Activated naive CD8-positive, alpha-beta T cell treated with anti-CD3 and anti-CD28 coated beads, Interleukin-2, amount 50 U/mL, for 16 hours (primary cell): ENCODE measurements around the gene CCDC50.

Source experiments
- DNase-seq: peaks from one replicate; pipeline ENCODE4 v3.0.0-alpha.2; 2020; ENCODE audit warnings: low read depth, low spot score

CCDC50 gene

DNA sequence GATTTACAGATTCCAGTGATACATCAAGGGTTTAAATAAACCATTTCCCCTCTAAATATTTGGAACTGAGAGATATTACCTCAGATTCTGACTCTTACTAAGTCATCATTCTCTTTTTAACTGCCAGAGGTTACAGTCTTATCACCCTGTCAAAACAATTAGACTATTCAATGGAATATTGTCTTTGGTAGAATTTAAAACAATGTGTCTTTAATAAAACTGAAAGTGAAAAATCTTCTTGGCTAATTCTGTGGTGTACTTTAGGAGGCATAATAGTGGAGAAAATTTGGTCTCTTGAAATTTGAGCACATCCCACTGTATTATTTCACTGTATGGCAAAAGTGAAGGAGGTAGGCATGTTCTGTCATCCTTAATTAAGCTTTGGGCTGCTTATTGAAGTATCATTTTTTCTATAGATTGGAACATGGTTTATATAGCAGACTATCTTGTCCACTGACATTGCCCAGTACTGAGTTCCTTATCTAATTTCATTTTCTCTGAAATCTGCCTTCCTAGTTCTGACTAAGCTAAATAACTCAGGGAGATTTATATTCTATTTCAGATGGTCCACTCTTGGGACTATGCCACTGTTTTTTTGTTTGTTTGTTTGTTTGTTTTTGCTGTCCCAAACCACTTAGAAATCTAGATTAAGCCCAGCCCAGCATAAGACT is 49.1 kb downstream of the CCDC50 start:
- DNase-seq = no peak

DNA sequence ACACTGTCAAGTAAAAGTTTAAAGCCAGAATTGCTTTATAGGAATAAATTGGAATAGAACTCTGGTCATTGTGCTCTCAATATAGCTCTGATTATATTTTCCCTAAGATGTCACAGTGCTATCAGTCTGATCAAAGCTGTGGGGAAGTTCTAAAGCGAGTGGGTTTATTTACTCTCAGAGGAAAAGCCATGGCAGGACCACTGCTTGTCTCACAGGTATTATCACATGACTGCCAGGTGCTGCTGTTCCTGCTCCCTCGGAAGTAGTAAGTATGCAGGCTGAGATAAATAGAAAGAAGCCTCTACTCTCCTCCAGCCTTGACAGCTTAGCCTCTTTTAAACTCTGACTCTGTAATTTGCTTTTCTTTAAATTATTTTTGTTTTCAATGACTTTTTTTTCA is 50.3 kb downstream of the CCDC50 start:
- no peak for DNase-seq

DNA sequence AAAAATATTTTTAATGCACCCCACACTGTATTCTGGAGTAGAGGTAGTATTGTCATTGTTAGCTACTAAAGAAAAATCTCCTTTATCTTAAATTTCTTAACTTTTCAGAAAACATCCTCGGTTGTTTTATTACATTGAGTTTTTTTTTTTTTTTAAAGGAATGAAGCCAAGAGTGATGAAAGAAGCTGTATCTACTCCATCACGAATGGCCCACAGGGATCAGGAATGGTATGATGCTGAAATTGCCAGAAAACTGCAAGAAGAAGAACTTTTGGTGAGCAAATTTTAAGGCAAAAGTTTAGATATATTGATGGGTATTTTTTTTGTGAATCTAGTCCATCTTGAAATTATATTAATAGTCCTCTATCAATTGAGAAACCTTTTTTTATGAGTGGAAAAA is 50.8 kb downstream of the CCDC50 start:
- no peak for DNase-seq

GRCh38 chr3:191381303-191381702 is 52.1 kb downstream of the CCDC50 start:
- no peak for DNase-seq

DNA sequence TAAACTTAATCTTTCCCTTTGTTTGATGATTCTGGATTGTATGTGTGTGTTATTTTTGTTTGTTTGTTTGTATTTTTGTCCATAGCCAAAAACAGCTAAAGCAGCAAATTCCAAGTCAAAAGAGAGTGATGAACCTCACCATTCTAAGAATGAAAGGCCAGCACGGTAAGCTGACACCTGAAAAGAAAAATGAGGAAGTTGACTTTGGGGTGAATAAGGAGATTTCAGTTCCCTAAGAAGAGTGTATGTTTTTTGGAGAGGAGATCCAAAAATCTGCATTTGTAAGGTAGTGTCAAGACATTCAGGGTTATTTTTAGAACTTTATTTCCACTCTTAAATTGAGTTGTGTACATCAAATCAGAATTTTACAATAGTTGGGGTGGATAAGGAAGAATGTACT is 53.5 kb downstream of the CCDC50 start:
- no peak for DNase-seq

DNA sequence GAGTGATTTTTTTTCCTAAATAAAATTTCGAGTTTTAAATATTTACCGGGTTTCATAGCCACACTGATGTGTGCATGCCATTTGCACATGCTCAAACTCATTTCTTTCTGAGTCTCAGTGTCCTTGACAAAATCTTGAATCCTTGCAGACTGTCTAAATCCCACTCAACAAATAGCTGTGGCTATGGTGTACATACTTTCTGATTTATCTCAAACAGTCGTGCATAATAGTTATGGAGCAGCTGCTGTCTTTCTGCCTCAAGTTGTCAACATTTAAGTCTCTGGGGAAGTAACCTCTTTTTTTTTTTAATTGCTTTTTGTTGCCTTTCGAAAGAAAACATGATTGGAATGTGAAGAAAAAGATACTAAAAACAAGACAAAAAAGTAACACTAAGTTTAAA is 53.9 kb downstream of the CCDC50 start:
- DNase-seq = no peak

DNA sequence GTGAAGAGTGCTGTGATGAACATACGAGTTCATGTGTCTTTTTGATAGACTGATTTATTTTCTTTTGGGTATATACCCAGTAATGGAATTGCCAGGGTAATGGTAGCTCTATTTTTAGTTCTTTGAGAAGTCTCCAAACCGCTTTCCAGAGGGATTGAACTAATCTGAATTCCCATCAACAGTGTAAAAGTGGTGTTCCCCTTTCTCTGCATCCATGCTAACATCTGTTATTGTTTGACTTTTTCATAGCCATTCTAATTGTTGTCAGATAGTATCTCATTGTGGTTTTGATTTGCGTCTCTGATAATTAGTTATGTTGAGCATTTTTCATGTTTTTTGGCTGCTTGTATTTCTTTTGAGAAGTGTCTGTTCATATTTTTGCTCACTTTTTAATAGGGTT is 55.9 kb downstream of the CCDC50 start:
- no peak for DNase-seq

GRCh38 chr3:191387441-191388077 is 58.4 kb downstream of the CCDC50 start:
- DNase-seq = no peak

DNA sequence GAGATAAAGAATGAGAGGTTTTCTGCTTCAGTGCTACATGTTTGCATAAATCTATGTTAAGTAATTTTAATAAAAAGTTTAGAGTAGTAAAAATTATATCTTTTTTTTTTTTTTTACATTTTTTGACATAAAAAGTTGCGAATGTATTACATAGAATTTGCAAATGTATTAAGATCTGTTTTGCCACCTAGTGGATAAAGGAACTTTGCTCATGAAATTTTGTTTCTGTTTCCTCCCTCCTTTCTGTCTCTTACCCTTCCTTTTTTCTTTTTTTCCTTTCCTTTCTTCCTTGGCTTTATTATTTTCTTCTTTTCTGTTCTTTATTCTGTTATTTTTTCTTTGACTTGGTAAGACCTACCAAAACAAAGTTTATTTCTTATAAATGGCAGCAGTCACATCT is 59.6 kb downstream of the CCDC50 start:
- DNase-seq = no peak

DNA sequence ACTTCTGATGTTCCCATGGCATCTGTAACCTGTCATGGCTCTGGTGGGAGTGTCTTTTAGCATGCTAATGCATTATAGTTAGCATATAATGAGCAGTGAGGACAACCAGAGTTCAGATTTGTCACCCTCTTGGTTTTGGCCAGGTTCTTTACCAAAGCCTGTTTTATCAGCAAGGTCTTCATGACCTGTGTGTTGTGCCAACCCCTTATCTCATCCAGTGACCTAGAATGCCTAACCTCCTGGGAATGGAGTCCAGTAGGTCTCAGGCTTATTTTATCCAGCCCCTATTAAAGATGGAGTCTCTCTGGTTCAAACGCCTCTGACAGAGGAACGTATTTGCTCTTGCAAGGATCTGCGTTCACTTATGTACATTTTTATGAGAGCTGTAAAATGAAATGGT is 61.4 kb downstream of the CCDC50 start:
- no peak for DNase-seq

DNA sequence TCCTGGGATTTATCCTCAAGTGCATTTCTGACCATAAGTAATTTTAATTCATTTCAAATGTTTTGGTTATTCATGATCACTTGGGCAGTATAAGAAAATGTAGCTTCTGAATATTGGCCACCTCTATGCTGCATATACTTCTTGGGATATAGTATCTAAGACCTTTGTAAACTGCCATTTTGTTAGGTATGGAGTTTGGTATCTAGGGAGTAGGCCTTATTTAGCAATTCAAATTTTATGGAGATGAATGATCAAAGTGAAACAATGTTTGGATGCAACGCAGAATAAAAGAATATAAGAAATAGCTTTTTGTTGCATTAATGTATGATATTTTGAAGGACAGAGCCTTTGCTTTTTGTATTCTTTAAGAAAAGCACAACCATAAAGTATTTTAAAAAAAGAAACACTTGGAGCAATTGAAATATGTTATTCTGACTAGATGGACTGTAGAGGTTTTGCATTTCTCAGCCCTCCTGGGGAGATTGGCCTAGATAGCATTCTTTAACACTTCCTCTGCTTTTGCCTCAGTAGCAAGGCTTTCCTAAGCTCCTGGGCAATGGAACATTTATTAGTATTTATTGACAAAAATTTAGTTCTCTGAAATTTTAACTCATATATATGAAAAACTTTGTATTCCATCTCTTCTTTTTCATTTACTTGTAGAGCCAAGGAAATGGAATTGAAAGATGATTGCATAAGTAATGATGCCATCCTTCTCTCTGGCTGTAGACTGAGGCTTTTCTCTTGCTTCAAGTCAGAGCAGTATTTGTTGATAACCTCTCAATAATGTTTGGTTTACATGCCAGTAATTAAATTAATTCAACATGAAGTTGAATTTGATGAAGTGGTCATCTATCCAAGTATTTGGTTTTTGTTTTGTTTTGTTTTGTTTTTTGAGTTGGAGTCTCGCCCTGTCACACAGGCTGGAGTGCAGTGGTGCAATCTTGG is 62.9 kb downstream of the CCDC50 start:
- DNase-seq = no peak

- no peak for DNase-seq
Measured at GRCh38 chr3:191393146-191393545, 64.0 kb downstream of the CCDC50 start.

GRCh38 chr3:191397771-191398170 is 68.6 kb downstream of the CCDC50 start:
- DNase-seq = no peak

DNA sequence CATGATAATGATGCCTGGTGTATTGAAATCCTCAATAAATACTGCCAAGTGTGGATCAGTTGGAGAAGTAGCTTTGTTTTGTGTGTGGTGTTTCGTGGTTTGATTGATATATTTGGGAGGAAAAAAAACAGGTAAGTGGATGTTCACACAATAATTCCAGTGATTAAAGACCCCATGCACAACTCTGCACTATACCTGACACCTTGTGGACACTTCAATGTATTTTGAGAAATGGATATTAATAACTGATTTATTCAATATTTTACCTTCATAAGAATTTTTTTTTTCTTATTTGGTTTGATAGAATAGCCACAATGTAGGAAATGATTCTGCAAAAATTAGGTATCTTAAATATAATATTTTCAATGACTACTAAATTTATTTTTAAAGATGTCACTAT is 69.4 kb downstream of the CCDC50 start:
- DNase-seq = no peak

GRCh38 chr3:191399918-191400317 is 70.7 kb downstream of the CCDC50 start:
- DNase-seq = no peak

- no peak for DNase-seq
Measured at GRCh38 chr3:191401775-191402357, 72.7 kb downstream of the CCDC50 start.

DNA sequence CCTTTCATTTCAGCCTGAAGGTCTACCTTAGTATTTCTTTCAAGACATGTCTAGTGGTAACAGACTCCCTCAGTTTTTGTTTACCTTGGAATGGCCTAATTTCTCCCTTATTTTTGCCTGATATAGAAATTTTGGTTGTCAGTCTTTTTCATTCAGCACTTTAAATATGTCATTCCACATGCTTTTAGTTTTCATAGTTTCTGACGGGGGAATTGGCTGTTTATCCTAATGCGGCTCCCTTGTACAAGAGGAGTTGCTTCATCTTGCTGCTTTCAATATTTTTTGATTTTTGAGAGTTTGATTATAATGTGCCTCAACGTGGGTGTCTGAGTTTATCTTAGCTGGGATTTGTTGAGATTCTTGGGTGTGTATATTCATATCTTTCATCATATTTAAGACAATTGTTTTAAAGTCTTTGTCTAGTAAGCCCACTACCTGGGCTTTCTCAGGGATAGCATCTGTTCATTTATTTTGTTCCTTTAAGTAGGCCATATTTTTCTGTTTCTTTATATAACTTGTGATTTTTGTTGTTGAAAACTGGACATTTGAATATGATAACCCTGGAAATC is 80.7 kb downstream of the CCDC50 start:
- no peak for DNase-seq

DNA sequence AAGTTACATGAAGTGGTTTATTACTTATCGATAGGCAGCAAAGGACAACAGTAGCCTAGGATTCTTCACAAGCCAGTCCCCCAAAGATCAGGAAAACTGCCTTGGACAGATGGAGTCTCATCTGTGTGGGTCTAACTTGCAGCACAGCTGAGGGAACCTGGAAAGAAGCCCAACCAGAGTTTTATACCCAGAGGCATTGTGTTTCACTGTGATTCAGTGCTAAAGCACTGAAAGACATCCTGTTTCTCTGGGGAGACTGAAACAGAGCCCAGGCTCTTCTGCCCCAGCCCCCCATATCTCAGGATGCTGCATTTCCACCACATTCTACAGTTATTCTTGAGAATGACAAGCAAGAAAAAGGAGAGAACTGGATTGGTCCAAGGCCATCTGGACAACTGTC is 83.6 kb downstream of the CCDC50 start:
- no peak for DNase-seq

DNA sequence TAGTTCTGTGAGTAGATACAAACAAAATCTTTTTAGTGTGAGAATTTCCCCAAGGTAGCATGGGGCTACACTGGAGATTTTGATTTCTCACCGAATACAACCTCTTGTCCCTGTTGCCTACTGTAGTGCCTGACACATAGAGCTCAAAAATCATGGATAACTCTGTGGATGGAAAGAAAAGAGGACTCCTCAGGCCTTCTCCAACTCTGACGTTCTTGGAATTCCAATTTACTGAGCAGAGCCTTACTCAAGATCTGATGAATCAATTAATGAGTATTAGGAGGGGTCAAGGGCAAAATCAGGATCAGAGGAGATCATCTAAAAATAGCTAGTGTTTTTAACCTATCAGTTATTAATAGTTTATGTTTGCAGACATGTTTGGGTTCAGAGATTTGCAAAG is 85.1 kb downstream of the CCDC50 start:
- DNase-seq = no peak

- no peak for DNase-seq
Measured at GRCh38 chr3:191414732-191415131, 85.5 kb downstream of the CCDC50 start.

DNA sequence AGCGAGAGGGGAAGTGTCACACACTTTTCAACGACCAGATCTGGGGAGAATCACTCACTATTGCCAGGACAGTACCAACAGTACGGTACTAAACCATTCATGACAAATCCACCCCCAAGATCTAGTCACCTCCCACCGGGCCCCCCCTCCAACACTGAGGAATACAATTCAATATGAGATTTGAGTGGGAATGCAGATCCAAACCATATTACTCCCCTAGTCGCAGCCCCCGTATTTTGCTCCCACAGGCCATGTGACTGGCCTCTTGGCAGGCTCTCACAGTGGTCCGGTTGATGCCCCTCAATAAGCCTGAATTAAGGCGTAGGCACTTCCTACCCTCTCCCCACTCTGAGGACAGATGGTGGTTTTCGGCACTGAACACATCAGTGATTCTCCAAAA is 86.4 kb downstream of the CCDC50 start:
- no peak for DNase-seq

DNA sequence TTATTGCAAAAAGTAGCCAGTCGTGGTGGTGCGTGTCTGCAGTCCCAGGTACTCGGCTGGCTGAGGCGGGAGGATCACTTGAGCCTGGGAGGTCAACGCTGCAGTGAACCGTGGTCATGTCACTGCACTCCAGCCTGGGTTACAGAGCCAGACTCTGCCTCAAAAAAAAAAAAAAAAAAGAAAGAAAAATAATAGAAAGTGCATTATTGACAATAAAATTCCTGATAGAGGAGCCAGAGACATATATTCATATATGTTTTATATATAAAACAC is 88.2 kb downstream of the CCDC50 start:
- no peak for DNase-seq
